HG03354 (cell line): Measurements from ENCODE around the gene PTPN9.
"Not testable (repeated sequence)": the region's sequence is repeated elsewhere in the genome, so short reads cannot be mapped to it uniquely, and the experiment has no call there.

Experiments
- ATAC-seq: cut with Tn5 transposase; IDR thresholded peaks from one replicate; pipeline ENCODE4 v1.9.1; 2021; ENCODE audit warnings: mild to moderate bottlenecking; ENCODE audit not compliant: unreplicated experiment, poor library complexity, severe bottlenecking

PTPN9 gene

GRCh38 chr15:75578948-75579920 lies at the start of gene PTPN9:
Gene PTPN9, minus strand, starts transcription at chr15:75579315. Its CDS starts 539 bp downstream, at chr15:75578776.
- peak; percentile 61 for ATAC-seq

- peak; percentile 89 for ATAC-seq
These were observed 46.6 kb upstream of the PTPN9 start, which contains the start of gene SNUPN for GRCh38 chr15:75625542-75626347. Gene SNUPN, minus strand, starts transcription at chr15:75625725. Its CDS starts 4,674 bp downstream, at chr15:75621051.

GRCh38 chr15:75622505-75622904 lies 43.4 kb upstream of the PTPN9 start:
- ATAC-seq, result no peak

DNA sequence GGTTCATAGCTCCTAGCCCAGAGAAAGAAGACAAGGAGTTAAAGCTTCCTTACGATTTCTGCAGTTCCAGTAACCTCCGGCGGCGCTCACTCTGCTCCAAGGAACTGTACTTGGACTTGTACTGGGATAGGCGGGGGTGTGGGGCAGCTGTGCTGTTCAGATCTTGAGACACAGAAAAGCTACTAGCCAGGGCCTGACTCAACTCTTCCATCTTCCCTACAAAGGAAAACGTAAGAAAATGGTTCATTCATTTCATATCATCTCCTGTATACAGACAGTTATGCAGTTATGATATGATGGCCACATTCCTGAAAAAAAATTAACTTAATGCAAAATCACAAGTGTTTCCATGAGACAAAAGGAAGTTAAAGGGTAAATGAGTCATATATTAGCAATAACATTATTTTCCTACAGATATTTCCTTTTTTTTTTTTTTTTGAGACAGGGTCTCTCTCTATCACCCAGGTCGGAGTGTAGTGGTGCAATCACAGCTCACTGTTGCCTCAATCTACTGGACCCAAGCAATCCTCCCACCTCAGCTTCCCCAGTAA lies 41.8 kb upstream of the PTPN9 start:
- ATAC-seq, result no peak

DNA sequence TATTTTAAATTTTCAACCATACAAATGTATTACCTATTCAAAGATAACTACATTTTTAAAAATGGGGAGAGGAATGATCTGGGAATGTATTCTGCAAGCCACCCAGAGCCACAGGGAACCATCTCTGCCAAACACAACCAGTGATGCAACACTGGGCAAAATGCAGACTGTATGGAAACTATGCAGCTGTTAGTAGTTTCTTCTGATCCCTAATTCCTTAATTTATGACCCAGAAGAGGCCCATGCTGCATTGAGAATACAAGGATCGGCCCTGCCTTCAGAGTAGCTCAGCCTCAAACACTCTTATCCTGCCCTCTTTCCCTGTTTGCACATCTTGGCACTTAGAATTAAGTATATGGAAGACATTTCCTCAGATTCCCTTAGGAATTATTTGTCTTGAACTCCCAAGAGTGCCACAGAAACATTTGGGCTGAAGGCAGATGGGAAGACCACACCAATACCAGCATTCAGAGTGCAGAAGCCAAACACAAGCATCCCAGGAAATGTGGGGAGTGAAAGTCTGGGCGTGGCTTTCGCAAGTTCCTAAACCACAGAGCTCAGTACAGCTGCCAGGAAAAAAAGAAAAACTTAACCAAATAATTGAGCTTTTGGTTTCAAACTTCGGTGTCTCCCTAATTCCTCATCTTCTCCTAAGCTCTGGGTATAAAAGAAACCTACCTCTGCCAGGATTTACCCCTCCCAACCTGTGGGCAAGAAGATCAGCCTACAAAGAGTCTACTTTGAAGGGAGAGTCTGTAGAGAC lies 41.1 kb upstream of the PTPN9 start:
- ATAC-seq, result no peak

- no peak for ATAC-seq
These were observed 37.7 kb upstream of the PTPN9 start for GRCh38 chr15:75616766-75617165.

DNA sequence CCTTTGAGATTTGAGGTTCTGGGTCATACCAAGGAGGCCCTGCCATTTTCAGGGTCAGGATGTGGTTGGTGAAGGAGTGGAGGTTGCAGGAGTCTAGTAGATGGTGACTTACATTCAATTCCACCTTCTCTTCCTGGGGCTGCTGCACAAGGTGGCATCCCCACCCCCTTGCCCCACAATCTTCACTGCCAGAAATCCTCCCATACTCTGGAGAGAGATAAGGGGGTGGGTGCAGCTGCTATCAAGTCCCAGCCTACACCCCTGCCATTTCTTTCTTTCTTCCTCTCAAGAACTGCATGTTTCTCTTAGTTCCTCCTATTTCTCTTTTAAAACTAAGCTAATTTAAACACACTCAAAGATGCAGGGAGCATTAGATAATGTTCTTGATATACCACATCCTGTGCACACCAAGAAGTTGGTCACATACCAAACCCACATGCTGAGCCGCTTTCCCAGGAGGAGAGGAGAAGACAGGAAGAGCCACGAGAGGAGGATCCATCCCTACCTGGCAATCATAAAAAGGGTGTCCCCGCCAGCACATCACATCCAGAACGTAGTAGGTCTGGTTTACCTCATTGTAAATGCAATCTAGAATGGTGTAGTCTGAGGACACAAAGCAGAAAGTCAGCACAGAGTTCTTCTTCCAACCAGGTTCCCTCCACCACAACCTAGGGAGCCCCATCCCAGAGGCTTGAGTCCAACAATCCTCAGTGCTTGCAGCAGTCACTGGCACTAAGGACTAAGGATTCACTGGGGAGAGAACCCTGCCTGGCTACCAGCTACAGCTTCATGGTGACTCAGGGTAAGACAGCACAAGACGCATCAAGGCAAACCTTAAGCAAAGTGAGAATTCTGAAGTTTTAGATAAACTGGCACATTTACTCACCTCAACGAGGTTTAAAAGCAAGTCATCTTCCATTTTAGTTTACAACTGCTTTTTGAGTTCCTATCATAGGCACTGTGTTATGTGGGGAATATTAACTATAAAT lies 27.9 kb upstream of the PTPN9 start:
- no peak for ATAC-seq

- ATAC-seq, result no peak
These were observed 26.9 kb upstream of the PTPN9 start for GRCh38 chr15:75606026-75606425.

DNA sequence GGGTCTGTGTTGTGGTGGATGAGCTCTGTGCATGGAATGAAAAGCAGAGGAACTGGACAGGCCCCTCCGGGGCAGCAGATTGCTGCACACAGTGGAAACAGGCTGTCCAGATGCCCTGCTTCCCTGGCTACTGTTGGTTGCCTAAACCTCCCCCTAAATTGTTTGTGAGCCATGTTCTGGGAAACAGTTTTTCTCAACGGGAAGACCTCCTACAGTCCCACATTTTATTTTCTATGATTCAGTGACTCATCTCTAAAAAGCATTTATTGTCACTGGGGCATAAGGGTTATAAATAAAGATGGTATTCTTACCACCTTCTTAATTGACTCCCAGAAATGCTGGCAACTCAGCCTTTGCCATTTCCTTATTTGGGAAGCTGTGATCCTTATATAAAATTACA lies 20.3 kb upstream of the PTPN9 start:
- ATAC-seq, result no peak

- ATAC-seq, result no peak
These were observed 19.2 kb upstream of the PTPN9 start for GRCh38 chr15:75598361-75598760.

DNA sequence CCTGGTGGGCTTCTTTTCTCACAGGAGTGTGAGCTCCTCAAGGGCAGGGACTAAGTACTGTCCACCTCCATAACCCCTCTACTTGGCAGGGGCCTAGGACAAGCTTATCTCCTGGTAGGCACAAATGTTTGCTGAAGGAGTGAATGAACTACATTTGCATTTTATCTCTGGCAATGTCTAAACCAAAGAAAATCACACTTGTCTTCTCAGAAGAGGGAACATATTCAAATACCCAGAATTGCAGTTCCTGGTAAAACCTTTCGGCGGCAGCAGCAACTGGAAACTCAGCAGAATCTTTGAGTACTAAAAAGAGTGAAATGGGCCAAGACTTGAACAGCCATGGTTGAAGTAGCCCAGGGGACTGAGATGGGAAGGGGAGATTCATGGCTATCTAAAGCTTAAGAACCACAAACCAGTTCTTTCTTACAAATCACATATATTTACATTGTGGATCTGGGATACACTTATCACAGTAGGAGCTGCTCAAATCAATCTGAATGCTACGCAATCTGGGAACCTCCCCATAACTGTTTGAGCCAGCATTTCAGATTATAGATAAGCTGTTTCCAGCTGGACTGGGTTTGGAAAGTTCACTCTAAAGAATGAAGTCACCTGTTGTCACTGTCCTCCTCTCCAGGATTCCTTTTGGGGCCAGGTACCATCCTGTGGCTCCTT lies 18.7 kb upstream of the PTPN9 start:
- no peak for ATAC-seq

GRCh38 chr15:75596703-75597345 lies 17.7 kb upstream of the PTPN9 start:
- ATAC-seq, result no peak

DNA sequence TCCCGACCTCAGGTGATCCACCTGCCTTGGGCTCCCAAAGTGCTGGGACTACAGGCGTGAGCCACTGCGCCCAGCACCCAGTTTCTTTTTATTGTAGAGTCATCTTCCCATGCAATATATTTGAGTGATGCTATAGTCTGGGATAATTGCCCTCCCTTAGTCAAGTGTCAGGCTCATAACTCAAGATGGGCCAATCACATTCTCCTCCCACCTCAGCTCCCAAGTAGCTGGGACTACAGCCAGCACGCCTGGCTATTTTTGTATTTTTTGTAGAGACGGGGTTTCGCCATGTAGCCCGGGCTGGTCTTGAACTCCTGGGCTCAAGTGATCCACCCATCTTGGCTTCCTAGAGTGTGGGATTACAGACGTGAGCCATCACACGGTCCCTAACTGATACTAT lies 15.2 kb upstream of the PTPN9 start:
- no peak for ATAC-seq

DNA sequence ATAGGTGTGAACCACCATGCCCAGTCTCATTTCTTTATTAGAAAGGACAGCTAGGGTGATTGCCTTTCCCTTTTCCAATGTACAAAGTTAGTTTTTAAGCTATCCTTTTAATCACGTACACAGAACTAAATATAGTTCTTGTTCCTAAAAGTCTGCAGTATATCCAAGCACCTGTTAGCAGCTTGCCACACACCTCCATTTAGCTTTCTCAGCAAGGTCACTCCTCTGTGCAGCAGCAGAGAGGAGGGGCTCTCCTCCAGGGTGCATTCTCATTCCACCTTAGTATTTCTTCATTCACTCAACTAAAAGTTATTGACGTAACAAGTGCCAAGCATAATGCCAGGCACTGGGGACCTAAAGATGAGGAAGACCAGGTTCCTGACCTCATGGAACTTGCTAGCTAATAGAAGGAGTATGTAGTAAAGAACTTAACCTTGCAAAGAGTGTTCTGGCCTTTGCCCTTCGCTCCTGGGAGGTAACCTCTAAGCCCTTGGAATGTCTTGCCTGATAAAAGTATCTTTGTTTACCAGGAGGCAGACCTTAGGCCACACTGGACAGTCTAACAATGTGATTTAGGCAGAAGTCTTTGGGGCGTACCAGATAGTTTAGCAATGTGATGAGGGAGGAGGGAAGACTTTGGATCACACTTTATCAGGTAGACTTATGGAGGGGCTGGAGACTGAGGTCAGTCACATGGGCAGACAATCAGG lies 12.7 kb upstream of the PTPN9 start:
- ATAC-seq, result no peak

DNA sequence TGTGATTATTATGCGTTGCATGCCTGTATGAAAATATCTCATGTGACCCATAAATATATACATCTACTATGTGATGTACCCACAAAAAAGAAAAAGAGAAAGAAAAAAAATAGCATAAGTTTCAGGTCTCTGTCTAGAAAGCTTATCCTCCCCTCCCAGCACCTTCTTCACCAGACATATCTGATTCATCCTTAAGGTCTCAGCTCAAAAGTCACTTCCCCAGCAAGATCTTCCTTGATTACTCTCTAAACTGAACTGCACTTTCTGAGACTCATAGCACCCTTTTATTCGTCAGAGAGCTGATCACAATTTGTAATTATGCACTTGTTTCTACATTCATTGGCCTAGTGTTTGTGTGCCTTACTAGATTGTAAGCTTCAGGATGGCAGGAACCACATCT lies 11.1 kb upstream of the PTPN9 start:
- ATAC-seq, result no peak

DNA sequence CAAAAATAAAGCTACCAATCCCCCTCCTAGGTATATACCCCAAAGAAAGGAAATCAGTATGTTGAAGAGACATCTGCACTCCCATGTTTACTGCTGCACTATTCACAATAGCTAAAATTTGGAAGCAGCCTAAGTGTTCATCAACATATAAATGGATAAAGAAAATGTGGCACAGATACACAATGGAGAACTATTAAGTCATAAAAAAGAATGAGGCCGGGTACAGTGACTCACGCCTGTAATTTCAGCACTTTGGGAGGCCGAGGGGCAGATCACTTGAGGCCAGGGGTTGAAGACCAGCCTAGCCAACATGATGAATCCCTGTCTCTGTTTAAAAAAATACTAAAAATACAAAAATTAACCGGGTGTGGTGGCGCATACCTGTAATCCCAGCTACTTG lies 10.0 kb upstream of the PTPN9 start:
- ATAC-seq, result no peak

DNA sequence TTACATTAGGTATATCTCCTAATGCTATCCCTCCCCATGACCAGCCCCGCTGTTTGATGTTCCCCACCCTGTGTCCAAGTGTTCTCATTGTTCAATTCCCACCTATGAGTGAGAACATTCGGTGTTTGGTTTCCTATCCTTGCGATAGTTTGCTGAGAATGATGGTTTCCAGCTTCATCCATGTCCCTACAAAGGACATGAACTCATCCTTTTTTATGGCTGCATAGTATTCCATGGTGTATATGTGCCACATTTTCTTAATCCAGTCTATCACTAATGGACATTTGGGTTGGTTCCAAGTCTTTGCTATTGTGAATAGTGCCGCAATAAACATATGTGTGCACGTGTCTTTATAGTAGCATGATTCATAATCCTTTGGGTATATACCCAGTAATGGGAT lies 7.3 kb upstream of the PTPN9 start:
- ATAC-seq, result not testable (repeated sequence)
